ENCODE data around the gene SUPT4H1. TPM values are rescaled to one million over a fixed set of nuclear protein-coding genes. Genes with fewer than 3 reads are reported as not detected.

SUPT4H1 gene
- total and polyA plus RNA-seq, 9 of the 15 experiments (the other 6 are each of a cell fraction or from before 2014, with no cell fraction given), result 62.1 to 320 (median 117) TPM

- H3K4me2 ChIP-seq (ENCODE audit: insufficient read depth, low read length), result no peak overlapping the region
- 50% methylated on average over 8 of the region's 8 CpGs for WGBS (ENCODE audit: insufficient coverage, low coverage, missing lambda C conversion rate)
- no peaks in the 10 kb centered on the region for H3K27me3 ChIP-seq (ENCODE audit: control insufficient read depth in 2 of 2, insufficient read depth in 2 of 2, low read length in 2 of 2)
- FAIRE-seq (no peak), ATAC-seq (no peak), DNase-seq (ENCODE audit: extremely low read depth in 1 of 4, low spot score in 3 of 4) (no peak)
- no peak overlapping the region; a peak in 1 of 4 replicates for H3K9ac ChIP-seq (ENCODE audit: insufficient read depth in 1 of 2, low read depth in 2 of 2, low read length in 2 of 2)
- peaks cover 3% of the 10 kb centered on the region for H3K9me1 ChIP-seq (ENCODE audit: control insufficient read depth, insufficient read depth, low read length)
- TF ChIP-seq SMARCB1 (IDR thresholded peaks at IDR 0.05; ENCODE audit: insufficient read length, low read depth) (no peak), DACH1 (IDR thresholded peaks at IDR 0.05; ENCODE audit: partially characterized antibody) (no peak), CREM (IDR thresholded peaks at IDR 0.05; ENCODE audit: low read depth) (no peak), BCOR (IDR thresholded peaks at IDR 0.05) (no peak), NCOA1 (IDR thresholded peaks at IDR 0.05; ENCODE audit: low read depth) (no peak), ZNF165 (CRISPR knock-in tag; IDR thresholded peaks at IDR 0.05; ENCODE audit: borderline replicate concordance) (no peak), SAFB2 (IDR thresholded peaks at IDR 0.05; ENCODE audit: borderline replicate concordance, low read depth, low read length, severe bottlenecking) (no peak), RBM34 (IDR thresholded peaks at IDR 0.05; ENCODE audit: borderline replicate concordance, insufficient read depth, low read length) (no peak), HOMEZ (CRISPR knock-in tag; IDR thresholded peaks at IDR 0.05) (no peak), ZNF408 (CRISPR knock-in tag; IDR thresholded peaks at IDR 0.05; ENCODE audit: low read depth) (no peak), SNAPC5 (CRISPR knock-in tag; IDR thresholded peaks at IDR 0.05) (no peak), SFPQ (IDR thresholded peaks at IDR 0.05; ENCODE audit: low read depth, low read length) (no peak), STAT5A (IDR thresholded peaks at IDR 0.05; ENCODE audit: borderline replicate concordance, low read length) (no peak), USF1 (CRISPR knock-in tag; IDR thresholded peaks at IDR 0.05) (no peak)
- no peak overlapping the region for H2AFZ ChIP-seq (ENCODE audit: low read depth, low read length)
- in situ Hi-C loops (cut with MboI), result no loop called here
- H3K27ac ChIP-seq (ENCODE audit: extremely low read depth, low read depth, low read length), result no peak overlapping the region
- ChIA-PET CTCF (ENCODE audit: low intra/inter-chr PET ratio) (no interaction called here), POLR2A (interaction anchor here (0.6 to 2.6 kb wide), 5 partner anchors 9 to 308 kb away, joined by 3 to 8 read pairs (median 3); no protein-coding TSS in a partner anchor)
- H3K9me3 ChIP-seq (replicated peaks; ENCODE audit: control insufficient read depth, insufficient read depth, low read depth, low read length), result no peaks in the 10 kb centered on the region
- no peaks in the 10 kb centered on the region for H3K36me3 ChIP-seq (ENCODE audit: control insufficient read depth, insufficient read depth, low read length)
- BruUV-seq (replicated peaks), result no TSS peak
- peaks cover 1% of the 10 kb centered on the region; the same call in 1 of the 2 replicates for H4K20me1 ChIP-seq (replicated peaks; ENCODE audit: control insufficient read depth, insufficient read depth, low read length)
- peaks cover 9% of the 10 kb centered on the region; the same call in 2 of the 3 replicates for H3K79me2 ChIP-seq (ENCODE audit: control insufficient read depth, insufficient read depth, low read length)
- no peak overlapping the region for H3K4me3 ChIP-seq
- intact Hi-C loops (cut with micrococcal nuclease), result no loop called here
- H3K4me1 ChIP-seq (replicated peaks in 1 of 2; ENCODE audit: control insufficient read depth in 2 of 2, insufficient read depth in 2 of 2, low read length in 2 of 2), result peaks cover 10 to 57% of the 10 kb centered on the region in 2 experiments
These were observed 28.5 kb downstream of the SUPT4H1 start for GRCh38 chr17:58323366-58324055.
